NOMO-1 (cell line): ENCODE measurements around the gene NLRP14.

Experiments used
- DNase-seq, 2 experiments: peaks; one replicate each; lab custom pipeline; 2025; ENCODE audit not compliant: unreplicated experiment in 2 of 2; lab: John Stamatoyannopoulos, UW

The NLRP14 gene, protein sequence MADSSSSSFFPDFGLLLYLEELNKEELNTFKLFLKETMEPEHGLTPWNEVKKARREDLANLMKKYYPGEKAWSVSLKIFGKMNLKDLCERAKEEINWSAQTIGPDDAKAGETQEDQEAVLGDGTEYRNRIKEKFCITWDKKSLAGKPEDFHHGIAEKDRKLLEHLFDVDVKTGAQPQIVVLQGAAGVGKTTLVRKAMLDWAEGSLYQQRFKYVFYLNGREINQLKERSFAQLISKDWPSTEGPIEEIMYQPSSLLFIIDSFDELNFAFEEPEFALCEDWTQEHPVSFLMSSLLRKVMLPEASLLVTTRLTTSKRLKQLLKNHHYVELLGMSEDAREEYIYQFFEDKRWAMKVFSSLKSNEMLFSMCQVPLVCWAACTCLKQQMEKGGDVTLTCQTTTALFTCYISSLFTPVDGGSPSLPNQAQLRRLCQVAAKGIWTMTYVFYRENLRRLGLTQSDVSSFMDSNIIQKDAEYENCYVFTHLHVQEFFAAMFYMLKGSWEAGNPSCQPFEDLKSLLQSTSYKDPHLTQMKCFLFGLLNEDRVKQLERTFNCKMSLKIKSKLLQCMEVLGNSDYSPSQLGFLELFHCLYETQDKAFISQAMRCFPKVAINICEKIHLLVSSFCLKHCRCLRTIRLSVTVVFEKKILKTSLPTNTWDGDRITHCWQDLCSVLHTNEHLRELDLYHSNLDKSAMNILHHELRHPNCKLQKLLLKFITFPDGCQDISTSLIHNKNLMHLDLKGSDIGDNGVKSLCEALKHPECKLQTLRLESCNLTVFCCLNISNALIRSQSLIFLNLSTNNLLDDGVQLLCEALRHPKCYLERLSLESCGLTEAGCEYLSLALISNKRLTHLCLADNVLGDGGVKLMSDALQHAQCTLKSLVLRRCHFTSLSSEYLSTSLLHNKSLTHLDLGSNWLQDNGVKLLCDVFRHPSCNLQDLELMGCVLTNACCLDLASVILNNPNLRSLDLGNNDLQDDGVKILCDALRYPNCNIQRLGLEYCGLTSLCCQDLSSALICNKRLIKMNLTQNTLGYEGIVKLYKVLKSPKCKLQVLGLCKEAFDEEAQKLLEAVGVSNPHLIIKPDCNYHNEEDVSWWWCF

DNA sequence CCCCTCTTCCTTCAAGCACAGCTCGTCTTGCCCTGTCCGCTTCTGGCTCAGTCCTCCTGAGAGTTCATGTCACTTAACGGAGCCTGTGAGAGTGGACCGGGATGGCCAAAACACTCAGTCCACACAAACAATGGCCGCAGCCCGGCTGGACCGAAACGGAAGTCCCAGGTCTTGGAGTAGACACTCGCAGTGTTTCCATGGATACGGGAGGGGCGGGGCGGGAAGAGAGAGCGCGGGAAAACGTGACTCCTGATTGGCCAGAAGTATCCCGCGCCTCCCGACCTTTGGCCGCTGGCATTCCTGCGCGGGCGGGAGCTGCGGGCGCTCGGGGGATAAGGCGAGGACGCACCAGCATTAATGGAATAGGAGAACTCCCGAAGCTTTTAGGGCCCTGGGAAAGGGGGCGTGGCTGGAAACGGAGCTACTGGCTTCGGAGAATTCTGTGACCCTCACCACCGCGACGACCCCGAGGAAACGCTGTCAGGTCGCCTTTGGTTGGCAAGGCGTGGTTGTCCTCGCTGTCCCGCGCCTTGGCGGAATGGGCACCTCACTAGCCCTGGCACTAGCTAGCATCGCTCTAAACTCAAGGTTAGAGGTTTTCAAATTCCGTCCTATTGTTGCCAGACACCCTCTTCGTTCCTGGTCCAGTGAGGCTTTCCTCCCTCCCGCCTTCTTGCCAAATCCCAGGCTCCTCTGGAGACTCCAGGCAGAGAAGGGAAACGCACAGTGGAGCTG is at the start of gene NLRP14, which contains the start of gene ZNF214:
Gene NLRP14 (plus strand): TSS at position 297 of the 735 bp plus-strand sequence. CDS start 18,108 bp downstream, outside the sequence.
Gene ZNF214 (minus strand): TSS at position 164 of the 735 bp plus-strand sequence. CDS start 17,511 bp downstream, outside the sequence.
- no peak for DNase-seq

DNA sequence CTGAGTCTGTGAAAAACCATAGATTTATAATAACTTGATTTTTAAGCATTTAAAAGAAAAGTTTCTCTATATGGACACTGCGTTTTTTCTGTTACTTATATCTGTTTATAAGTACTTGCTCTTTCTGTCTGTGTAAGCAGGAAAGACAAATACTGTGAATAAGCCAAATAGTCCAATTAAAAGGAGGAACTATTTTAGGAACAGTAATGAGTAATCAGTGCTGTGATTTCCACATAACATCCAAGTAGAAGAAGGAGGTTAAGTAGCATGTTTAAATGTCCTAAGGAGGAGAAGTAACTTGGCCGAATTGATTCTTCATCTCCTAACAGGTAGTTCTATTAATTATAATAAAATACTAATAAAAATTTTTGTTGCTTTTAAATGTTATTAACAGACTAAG is 40.9 kb upstream of the NLRP14 start:
- no peak for DNase-seq

DNA sequence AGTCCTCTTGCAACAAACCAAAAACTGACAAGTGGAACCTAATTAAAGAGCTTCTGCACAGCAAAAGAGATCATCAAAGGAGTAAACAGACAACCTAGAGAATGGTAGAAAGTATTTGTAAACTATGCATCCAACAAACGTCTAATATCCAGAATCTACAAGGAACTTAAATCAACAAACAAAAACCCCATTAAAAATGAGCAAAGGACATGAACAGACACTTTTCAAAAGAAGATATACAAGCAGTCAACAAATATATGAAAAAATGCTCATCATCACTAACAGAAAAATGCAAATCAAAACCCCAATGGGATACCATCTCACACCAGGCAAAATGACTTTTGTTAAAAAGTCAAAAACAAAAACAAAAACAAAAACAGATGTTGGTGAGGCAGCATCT is 33.8 kb upstream of the NLRP14 start:
- DNase-seq = no peak

DNA sequence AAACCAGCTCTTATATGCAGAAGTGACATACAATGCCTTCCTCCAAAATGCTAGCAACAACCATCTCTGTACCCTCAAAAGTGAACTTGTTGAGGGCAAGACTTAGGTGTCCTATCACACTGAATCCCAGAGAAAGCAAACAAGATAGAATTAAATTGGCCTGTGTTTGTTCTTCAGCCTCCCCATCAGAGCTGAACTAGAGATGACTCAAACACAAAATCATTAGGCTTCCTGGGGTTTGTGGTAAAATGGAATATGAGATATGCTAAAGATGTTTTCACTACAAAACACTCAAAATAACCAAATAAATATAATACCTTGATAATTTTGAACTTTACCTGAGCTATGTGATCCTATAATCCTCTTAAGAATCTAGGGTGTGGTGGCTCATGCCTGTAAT is 31.8 kb upstream of the NLRP14 start:
- DNase-seq = no peak

DNA sequence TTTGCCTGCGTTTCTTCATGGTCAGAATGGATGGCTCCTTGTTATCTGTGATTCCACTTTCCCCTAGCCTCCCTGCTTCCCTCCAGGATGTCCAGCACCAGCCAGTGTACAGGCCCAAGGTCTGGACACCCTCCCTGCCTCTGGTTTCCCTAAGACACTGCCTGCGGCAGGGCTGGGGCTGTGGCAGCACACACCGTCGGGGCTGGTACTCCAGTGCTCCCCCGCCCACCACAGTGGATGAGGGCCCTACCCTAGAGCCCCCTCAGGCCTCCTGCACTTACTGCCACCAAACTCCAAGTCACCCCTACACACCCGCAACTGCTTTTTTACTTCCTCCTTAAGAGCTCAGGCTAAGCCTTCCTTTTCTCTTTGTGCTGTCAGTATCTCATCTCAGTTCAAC is 29.1 kb upstream of the NLRP14 start:
- no peak for DNase-seq

DNA sequence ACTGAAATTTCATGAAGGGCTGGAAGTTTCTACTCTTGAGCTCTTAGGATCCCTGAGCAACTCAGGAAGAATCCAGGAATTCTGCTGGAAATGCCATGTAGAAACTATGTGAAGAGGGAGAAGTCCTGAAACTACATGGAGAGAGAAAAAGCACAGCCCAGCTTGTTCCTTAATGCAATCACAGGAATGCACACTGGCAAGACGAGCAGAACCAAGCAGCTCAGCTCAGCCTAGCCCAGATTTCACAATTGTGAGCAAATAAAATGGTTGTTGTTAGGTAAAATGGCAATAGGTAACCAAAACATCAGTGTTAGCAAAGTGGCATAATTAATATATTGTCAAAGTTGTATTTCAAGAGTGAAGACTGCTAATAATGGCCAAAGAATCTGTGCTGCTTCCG is 28.3 kb upstream of the NLRP14 start:
- no peak for DNase-seq

DNA sequence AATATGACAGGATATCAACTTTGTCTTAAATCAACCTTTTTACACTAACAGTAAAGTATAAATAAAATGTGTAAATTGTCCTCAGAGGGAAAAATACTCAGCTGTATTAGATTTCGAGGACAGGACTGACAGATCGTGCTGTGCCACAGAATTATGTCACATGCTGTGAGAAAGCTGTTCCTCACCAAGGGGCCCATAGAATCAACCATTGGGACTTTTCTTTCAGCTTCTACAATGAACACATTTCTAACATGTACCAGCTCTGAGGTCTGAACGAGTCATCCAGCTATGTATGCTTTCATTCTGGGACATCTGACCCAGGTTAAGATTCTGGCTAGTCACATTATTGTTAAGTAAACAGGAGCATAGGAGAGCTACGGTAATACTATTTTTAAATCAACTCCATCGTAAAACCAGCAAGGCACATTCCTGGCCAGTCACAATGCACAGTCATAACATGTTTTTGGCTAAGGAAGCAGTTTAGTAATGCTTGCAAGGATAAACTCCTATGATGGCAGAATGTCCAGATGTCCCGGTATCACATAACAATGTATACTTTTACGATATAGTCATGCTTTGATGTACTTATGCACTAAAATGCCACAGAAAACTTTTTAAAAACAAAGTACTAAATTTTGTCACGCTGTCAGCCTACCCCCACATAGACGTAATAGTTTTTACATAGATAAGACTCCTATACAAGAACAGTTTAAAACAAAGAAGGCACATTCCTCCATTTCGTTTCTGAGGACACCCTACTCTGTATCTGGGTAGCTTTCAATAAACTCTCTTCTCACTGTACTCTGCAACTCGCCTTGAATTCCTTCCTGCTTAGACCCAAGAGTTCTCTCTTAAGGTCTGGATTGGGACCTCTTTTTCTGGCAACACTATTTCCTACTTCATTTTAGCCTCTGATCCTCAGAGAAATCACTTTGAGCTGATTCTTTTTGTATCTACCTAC is 27.5 kb upstream of the NLRP14 start:
- DNase-seq = no peak

DNA sequence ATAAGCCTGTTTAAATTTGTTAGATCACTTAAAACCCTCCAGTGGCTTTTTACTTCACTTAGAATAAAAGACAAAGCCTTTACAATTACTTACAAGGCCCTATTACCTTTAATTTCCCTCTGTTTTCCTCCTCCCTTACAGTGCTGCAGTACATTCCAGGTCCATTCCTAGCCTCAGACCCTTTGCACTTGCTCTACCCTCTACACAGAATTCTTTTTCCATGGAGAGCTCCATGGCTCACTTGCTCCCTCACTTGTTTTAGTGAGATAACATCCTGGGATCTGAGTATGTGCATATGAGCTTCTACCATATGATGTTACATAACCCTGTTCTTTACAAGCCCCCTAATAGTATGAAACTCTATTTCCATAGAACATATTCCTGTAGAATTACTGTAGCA is 24.6 kb upstream of the NLRP14 start:
- no peak for DNase-seq

DNA sequence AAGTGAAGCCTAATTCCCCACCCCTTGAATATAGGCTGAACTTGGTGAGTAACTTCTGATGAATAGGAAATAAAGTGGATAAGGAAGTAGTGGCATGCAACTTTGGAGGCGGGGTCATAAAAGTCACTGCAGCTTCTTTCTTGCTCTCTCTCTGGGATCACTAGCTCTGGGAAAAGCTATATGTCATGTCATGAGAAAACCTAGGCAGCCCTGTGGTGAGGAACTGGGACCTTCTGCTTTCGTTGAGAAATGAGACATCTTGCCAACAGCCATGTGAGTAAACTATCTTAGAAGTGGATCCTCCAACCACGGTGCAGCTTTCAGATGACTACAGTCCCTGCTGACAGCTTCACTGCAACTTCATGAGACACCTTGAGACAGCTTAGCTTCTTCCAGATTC is 15.8 kb upstream of the NLRP14 start:
- DNase-seq = no peak

DNA sequence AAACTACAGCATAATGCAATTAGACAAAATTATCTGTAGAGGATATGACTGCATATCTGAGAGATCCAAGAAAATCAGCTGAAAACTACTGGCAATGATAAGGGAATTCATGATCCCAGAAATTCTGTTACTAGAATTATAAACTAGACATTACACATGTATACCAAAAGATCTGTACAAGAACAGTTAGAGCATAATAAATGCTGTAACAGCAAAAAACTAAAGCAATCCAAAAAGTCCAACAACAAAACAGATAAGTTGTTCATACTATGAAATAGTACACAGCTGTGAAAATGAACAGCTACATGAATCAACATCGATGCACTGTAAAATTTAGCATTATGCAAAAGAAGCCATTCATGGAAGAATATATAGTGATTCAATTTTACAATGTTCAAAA is 6.2 kb upstream of the NLRP14 start:
- DNase-seq = no peak

DNA sequence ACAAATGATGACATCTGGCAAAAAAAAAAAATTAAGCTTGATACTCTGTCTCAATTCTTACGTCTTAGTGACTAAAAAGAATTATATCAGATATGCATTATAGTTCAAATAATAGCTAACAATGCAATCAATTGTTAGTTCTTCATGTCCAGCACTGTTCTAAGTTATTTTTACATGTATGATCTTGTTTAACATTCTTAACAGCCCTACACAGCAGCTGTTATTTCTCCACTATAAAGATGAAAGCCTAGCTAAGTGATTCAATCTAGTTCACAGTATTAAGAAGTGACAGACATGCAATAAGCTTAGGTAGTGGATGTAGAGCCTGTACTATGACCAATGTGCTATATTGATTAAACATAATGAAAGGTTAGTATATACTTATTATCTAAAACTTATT is 4.3 kb upstream of the NLRP14 start:
- DNase-seq = no peak

DNA sequence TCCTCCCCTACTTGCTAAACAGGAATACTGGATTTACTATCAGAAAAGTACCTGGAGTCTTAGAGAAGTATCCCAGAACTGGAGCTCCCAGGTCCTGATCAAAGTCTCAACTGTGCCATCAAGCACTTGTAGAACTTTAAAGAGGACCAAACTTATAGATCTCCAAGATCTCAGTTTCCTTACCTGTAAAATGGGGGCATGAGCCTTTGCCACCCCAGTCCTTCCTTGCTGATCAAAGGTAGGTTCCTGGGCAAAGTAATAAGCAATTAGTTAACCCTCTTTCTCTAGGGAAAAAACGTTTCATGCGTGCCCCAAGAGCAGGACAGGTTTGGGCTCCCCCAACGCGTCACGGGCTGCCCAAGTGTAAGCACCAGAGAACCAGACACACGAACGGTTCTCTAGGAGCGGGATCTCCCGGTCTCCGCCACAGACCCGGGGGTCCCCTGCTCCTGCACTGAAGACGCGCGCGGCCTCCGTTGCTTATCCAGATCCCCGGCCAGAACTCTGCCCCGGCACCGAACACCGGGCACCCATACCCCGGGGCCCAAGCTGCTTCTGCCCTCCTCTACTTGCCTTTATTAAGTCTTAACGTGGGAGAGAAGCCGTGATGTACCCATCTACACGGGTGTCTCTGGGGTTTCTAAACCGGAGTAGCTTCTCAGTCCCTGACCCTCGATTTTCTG is 638 bp upstream of the NLRP14 start:
- DNase-seq = no peak

DNA sequence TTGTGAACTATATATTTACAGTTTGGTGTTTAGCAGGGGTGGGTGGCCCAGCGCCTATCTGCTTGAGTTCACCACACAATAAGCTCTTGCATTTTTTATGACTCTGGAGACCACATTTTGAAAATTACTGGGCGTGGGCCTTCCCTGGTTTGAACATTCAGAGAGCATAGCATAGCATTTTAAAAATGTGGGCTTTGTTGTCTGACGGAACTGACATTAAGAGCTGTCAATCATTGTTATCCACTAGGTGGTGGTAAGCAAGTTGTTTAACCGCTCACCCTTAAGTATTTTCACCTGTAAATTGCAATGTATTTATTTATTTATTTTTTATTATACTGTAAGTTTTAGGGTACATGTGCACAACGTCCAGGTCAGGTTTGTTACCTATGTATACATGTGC is 1.0 kb downstream of the NLRP14 start:
- DNase-seq = no peak

DNA sequence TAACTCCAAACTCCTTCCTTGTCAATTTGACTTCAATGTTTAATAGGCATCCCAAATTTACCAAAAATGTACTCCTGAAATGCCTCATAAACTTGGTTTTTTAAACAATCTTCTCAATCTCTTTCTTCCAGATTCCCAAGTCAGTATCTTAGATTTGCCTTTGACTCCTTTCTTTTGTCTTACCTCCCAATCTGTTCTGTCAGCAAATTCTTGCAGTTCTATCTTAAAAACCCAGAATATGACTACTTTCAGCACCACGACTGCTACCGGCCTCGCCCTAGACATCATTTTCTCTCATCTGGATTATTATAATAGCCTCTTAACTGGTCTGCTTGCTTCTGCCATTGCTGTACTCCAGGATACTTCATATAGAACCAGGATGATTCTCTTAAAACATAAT is 7.9 kb downstream of the NLRP14 start:
- DNase-seq = no peak

DNA sequence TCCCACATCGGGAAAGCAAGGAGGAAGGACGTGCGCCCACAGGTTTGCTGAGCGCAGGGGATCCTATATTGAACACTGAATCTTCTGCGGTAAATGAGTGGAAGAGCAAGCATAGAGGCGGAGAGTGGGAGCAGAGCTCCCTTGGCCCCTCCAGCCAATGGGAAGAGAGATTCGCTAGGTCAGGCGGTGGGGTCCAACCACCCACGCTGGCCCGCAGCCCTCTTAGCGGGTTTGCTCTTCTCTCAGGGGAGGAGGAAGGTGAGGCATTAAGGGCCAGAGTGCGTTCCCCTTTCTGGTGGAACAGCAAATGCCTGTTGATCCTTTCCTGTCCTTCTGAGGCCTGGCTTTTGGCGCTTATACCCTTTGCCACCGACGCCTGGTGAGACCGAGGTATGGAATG is 10.6 kb downstream of the NLRP14 start:
- no peak for DNase-seq

DNA sequence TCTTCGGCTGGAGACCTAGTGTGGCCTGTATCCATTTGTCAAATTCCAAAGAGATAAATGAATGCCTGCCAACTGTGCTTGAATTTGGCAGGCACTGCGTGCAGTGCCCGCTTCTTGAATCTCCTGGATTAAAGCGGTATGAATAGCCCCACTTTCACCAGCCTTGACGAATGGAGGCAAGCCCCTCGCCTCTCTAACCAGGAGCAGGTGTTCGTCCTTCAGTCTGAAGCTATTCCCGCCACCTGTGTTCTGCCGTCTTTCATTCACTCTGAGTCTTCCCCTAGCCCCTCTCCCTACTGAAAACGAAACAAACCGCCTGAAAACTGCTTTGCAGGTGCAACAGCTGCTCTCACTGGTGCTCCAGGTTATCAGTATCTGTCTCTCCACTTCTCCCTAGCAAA is 11.2 kb downstream of the NLRP14 start:
- no peak for DNase-seq

DNA sequence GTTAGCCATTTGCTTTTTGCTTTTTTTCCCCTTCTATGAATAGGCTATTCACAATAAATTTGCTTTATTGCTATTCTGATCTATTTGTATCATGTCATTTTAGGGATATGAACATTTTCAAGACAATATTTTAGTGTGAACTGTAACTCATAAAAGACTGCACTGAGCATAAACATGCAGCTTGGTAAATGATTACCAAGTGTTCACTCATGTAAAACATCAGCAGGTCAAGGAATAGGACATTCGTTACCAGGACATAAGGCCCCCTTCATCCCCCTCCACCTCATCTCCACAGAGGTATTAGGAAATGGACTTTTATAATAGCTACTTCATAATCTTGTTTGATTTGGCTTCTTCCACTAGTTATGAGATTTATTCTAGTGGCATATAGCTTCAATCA is 12.4 kb downstream of the NLRP14 start:
- DNase-seq = no peak

DNA sequence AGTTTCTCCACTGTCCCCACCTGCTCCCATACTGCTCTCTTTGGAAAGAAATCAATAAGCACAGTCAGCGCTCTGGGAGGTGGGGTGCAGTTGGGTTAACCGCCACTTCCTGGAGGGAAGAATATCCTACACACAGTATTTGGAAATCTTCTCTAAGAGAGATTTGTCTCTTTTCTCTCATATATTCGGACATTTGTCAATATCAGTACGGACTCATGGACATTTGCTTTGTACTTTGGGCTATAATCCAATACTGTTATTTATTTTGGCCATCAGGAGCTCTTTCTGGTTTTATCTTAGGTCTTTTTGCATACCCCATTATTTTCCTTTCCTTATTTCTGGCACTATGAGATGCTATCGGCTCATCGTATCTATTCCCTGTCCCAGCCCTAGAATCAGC is 13.7 kb downstream of the NLRP14 start:
- no peak for DNase-seq
